GM19467 (cell line): ENCODE results near the gene PRDM11.

Experiments
- ATAC-seq: cut with Tn5 transposase; IDR thresholded peaks from one replicate; pipeline ENCODE4 v1.9.1; 2021; ENCODE audit warnings: mild to moderate bottlenecking, moderate library complexity; ENCODE audit not compliant: unreplicated experiment

PRDM11 gene

DNA sequence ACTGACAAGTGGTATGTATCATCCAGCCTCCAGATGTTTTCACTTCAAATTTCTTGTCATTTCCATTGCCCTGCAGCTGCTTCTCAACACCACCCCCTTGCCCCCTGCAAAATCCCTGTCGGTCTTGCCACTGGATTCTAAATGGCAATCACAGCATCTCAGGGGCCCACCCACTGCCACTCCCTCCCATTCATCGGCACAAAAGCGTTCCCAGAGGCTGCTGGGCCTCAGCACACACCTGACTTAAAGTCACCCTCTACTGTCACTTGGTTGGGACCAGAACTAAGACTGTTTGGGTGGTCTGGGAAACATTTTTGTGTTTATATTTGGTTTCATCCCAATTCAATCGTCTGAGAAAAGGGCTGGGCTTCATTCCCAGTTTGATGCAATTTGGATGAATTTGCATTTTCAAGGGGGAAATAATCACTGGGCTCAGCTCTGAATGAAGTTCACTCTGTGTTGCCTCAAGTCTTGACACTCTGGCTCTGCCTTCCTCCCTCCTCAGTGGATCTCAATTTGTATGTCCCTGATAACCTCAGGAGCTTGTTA lies 112.6 kb downstream of the PRDM11 start:
- no peak for ATAC-seq

DNA sequence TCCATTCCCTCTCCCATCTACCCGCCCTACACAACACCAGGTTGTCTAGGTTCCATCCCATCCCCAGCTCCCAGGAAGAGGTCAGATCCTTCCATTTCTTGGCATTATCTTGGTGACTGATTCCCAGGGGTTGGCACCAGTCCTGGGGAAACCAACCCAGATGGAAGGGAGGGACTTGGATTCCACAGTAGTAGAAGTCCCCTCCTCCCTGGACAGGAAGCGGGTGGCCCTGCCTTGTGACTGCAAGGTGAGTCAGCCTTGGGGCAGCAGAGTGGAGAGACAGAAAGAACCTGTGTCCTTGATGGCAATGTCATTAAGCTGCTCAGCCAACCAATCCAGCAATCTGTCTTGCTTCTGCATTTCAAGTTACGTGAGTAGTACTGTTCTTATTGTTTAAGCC lies 113.2 kb downstream of the PRDM11 start:
- no peak for ATAC-seq

DNA sequence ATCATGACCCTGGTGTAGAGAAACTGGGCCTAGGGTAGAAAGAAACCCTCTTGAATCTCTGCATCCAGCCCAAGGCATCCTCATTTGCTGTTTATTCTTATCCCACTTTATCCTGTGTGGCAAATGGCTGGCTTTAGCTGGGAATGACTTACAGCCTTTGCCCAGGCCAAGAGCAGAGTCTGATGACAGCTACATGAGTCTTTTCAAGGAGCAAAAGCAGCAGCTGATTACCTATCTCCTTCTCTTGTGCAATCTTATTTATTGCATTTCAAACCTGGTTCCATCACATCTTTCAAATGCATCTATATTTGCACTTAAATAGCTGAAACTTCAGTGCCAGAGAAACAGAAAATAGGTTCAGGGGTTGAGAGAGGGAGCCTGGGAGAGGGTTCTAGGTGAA lies 113.6 kb downstream of the PRDM11 start:
- ATAC-seq, result no peak

DNA sequence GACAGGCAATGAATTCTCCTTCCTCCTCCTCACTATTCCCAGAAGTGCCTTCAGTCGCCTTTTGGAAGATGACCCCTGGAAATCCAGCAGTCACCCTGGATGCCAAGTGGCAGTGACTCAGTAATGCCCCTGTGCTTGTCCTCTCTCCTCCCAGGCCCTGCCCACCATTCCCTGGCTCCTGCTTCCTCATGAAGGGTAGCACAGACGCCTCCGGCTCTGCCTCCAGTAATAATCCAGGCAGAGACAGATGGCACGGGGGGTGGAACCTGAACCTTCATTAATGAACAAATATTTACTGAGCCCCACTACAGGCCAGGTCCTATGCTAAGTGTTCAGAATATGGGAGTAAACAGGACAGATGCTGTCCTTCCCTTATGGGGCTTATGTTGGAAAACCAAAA lies 116.5 kb downstream of the PRDM11 start:
- ATAC-seq, result no peak

DNA sequence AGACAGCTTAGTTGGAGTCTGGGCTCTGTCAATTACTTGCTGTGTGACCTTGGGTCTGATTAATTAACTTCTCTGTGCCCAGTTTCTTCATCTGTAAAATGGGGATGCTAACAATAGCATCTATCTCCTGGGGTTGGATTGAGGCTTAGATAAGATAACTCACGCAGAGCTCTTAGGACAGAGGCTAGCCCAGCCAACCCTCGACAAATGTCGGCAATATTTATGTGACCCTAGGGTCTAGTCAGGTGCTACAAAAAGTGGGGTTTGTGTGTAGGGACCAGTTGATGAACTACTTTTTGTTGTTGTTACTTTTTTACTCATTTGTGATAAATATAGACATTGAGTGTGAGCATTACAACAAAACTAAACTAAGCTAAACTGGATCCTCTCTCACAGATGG lies 117.3 kb downstream of the PRDM11 start:
- ATAC-seq, result no peak

DNA sequence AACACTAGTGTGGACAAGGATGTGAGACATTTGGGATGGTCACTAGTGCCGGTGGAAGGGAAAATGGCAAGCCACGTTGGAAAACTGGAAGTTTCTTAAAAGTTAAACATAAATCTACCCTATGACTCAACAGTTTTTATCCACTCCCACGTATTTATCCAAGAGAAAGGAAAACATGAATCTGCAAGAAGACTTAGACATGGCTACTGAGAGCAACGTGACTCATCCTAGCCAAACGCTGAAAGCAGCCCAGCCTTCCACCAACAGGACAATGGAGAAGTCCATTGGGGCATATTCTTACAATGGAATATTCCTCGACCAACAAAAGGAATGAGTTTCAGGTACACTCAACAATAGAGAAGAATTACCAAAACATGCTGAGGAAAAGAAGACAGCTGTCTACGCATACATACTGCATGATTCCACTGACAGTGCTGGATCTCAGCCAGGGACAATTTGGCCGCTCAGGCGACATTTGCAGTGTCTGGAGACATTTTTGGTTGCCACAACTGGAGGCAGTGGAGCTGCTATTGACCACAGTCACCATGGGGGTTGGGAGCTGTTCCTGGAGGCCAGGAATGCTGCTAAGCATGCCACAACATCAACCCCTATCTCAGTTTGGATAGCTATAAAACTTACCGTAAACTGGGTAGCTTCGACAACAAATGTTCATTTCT lies 118.5 kb downstream of the PRDM11 start:
- ATAC-seq, result no peak

DNA sequence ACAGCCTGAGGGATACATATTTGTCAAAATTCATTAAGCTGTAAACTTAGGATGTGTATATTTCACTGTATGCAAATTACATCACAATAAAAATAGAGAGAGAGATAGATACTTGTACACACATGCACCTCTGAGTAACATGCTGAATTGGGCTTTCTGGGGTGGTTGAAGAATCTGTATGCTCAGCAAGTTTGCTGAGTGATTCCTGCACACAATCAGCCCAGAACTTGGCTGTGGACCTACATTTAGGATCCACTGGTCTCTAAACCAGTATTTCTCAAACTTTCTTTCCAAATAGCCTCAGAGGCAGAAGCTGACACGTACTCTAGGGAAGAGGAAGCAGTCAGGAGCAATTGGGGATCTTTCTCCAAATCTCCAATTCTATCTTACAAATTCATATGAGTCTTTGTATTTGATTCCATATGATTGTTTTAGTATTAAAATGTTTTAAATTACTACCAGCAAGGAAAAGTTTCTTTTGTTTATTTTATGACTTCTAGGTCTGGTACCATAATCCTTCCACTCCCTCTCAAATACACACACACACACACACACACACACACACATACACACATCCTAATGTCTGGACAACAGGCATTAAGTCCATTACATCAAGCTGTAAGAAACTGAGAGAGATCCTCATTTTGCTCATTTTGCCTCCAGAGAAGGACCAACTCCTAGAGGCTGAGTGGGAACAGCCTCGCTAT lies 119.7 kb downstream of the PRDM11 start:
- no peak for ATAC-seq

DNA sequence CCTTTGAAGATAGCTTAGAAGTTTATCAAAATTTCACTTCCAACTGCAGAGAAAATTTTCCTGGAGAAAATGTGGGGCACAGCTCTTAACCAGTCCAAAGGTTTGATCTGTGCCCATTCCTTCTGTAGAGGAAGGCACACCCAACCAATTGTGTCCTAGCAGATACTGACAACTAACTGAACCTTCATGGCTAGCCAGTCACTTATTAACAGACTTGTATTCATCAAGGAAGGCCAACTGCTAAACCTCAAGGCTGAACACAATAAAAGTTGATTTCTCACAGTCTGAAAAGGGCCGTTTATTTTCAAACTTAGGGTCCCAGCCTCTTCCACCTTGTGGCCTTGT lies 120.2 kb downstream of the PRDM11 start:
- ATAC-seq, result no peak

DNA sequence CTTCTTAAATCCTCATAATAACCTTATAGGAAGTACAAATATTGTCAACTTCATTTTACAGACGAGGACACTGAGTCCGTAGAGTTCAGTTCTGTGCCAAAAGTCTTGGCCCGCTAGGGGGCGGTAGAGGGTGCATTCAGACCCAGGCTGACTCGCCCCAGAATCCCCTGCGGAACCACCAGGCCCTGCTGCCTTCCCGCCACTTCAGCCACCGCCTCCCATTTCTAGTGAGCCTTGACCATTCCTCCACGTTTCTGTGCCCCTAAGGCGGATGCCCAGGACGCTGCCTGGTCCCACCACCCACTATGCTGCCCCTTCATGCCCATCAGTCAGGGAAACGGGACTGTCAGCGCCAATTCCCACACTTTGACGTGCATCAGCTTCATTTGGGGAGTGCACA lies 120.6 kb downstream of the PRDM11 start:
- ATAC-seq, result no peak

DNA sequence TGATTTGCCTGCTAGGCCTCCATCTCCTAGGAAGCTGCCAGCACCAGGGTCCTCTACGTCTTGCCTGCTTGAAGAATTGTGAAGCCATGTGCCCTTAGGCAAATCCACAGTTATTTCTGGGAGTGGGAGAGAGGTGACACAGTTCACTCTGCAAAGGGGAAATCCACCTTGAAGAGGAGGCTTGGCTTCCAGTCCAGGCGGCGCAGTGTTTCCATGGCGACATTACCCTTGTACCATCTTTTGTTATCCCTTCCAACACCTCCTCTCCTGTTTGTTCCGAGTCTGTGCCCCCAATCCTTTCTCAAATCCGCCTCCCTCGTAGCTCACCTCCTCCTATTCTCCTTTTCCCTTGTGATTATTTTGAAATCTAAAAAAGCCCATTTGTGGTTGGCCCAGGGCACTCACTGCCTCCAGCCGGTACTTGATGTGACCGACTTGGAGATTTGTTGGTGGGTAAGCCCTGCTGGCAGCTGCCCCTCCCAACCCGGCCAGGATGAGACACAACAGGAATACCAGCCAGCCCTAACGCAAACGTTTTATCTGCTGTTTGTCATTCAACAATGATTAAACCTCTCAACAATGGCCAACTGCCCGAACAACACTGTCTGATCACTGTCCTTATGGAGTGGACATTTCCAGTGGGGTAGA lies 121.3 kb downstream of the PRDM11 start:
- ATAC-seq, result no peak

DNA sequence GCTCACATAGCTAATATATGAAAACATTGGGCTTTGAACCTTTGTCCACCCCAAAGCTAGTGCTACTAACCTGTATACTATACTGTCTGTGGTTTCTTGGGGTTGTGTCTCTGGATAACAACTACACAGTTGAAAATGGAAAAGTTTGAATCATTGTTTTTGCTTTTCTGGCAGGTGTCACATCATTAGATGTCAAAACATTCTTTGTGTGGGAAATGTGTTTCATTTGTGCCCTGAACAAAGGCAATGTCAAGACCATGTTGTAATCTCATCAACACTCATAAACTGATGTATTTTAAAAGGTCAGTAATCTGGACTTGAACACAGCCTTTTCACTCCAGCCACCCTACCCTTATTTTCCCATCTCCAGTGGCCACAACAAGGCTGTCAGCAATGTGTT lies 123.2 kb downstream of the PRDM11 start:
- ATAC-seq, result no peak

DNA sequence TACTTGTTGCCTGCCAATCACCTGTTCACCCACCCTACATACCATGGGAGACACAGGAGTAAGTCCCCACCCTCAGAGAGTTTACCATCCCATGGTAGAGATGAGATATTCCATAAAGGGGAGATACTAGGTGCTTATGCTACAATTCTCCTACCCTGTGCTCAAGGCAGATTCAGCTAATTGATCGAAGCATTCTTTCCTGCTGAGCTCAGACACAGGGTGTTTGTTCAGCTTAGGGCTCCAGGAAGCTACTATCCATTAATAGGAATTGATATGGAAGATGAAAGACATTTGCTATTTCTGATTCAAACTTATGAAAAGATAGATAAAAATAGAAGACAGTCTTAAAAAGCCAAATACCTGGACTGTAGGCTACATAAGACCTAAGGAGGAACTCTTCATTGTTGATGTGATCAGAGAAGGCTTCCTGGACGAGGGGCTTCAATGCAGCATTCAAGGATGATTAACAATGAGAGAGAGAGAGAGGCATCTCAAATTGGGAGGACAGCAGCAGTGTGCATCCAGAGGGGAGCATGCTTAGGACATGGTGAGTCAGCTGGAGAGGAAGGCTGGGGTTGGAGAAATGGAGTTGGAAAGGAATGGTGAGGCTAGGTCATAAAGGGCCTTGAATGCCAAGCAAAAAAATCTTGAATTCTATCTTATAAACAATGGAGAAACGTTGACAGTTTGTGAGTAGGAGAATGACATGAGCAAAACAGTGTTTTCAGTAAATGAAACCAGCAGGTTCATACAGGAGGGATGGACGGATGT lies 124.7 kb downstream of the PRDM11 start:
- ATAC-seq, result no peak

DNA sequence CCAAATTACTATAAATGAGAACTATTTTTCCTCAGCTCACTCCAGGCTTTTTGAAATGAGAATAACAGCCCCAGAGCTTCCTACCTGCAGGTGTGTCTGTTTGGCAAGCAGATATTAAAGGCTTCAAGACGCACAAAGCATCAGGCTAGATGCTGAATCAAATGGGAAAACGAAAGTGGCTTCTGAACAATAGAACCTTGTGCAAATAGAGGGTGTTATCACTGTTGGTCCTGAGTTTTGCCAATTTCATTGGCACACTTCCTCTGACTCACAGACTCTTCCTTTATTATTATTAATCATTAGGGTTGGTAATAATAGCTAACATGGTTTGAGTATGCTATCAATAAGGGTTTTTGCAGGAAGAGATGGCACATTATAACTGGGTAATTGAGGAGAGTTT lies 126.3 kb downstream of the PRDM11 start:
- no peak for ATAC-seq

DNA sequence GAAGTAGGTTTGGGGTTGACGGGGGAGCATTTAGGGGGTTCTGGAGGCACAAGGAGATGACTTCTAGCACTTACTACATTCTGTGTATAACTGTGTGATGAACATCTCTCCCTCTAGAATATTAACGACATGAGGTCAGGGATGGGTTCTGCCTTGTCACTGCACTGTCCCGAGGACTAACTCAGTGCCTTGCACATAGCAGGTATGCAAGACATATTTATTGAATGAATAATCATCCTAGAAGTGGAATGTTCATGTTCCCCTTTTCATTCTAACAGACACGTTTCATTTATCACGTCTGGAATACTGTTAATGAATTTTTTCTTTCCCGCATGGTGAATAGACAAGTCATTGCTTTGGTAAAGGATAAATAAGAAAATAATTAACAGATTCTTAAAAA lies 127.1 kb downstream of the PRDM11 start:
- ATAC-seq, result no peak

DNA sequence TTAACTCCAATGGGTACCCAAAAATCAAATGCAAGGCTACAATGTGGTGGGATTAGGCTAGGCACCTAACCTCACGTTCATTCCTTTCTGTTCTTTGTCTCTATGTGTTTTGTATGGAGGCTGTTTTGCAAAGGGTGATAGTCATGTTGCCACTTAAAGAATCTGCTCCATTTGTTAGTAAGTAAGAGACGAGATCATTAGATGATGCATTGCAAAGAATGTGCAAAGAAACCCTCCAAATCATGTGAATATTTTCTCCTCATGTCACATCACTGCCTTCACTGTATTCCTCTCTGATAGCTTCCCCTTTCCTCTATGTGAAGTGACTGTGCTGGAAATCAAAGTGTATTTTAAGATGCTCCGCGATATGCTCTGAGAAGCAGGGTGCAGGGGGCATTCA lies 127.8 kb downstream of the PRDM11 start:
- no peak for ATAC-seq

DNA sequence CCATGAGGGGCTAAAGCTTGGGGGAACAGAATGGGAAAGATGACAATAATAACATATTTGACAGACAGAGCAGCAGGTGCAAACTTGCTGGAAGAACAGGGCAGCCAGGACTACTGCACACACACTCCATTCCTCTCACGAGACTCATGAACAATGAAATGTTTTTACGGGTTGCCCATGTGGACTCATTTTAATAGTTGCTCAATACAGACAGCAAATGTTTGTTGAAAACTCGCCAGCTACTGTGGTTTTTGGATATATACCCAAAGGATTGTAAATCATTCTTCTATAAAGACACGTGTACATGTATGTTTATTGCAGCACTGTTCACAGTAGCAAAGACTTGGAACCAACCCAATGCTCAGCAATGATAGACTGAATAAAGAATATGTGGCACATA lies 129.4 kb downstream of the PRDM11 start:
- no peak for ATAC-seq

DNA sequence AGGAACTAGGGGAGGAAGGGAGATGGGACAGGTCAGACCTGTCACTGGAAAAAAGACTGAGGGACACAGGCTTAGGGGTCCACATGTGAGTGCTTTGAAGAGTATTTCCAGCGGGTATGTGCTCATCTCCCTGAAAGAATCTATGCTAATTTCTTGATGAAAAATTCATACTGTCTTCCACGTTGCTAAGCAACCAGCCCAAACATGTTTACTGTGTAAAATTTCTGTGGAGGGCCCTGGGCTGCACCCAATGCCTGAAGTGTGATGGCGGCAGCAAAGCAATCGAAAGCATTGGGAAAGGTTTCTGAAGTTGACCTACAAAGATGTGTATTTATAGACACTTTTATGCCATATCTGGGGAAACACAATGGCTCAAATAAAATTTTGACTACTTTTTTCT lies 132.3 kb downstream of the PRDM11 start:
- ATAC-seq, result no peak

DNA sequence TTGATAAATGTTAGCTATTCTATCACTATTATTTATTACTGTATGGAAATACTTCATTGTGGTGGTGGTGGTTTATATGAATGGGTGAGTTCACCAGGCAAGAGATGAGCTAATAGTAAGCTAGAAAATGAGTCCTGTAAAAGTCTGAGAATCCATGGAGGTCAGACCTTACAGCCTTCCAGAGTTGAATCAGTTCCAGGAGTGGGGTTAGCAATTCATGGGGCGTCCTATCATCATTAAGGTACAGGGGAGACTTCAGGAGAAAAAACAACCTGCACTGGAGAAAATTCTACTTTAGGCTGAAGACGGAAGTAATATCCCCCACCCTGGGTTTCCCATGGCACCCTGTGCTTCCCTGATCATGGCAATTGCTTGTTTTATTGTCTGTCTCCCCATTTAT lies 133.2 kb downstream of the PRDM11 start:
- ATAC-seq, result no peak

DNA sequence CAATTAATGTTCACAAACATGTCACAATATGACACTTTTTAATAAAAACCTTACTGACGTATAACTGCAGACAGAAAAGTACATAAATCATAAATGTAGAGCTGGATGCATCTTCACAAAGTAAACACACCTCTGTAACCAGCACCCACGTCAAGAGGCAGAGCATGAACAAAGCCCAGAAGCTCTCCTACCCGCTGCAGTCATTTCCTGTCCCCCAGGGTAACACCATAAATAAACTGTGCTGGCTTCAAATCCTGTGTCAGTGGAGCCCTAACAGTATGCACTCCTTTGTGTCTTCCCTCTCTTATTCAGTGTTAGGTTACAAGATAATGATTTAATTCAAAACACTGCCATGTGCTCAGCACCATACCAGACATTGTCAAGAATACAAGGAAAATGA lies 134.0 kb downstream of the PRDM11 start:
- ATAC-seq, result no peak

DNA sequence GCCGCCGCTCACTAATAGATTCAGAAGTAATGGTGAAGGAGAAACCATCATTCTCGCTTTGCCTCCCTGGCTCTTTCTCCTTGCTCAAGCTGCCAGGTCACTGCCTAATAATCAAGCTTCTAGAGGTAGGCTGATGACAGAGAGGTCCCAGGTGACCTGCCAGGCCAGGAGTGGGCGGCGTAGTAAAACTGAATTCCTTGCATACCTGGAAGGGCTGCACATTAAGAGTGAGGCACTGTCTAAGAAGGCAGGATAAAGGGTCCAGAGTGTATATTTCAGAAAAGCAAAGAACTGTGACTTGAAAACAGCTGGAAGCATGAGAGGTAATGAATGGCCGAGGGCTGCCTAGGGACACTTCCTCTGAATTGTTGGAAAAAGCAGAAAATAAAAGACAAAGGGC lies 135.6 kb downstream of the PRDM11 start:
- ATAC-seq, result no peak
